NK-92 treated with Interleukin-12 subunit alpha and Interleukin-12 subunit beta, amount 100 ng/mL, for 24 hours (cell line): Measurements from ENCODE around the gene CCDC186.
"Not testable (repeated sequence)": the region's sequence is repeated elsewhere in the genome, so short reads cannot be mapped to it uniquely, and the experiment has no call there.

ENCODE experiments used
- DNase-seq: peaks from one replicate; lab custom pipeline; 2025; lab: John Stamatoyannopoulos, UW

The CCDC186 gene

GRCh38 chr10:114173603-114173920, 441 bp downstream of the CCDC186 start:
- DNase-seq = no peak

- no peak for DNase-seq
Measured at GRCh38 chr10:114172776-114173602, 1.0 kb downstream of the CCDC186 start.

GRCh38 chr10:114172216-114172615, 1.8 kb downstream of the CCDC186 start:
- no peak for DNase-seq

GRCh38 chr10:114168450-114169009, 5.5 kb downstream of the CCDC186 start:
- DNase-seq = no peak

GRCh38 chr10:114167985-114168384, 6.0 kb downstream of the CCDC186 start:
- DNase-seq = no peak

GRCh38 chr10:114166494-114166893, 7.5 kb downstream of the CCDC186 start:
- DNase-seq = no peak

GRCh38 chr10:114166043-114166442, 8.0 kb downstream of the CCDC186 start:
- no peak for DNase-seq

- DNase-seq = no peak
Measured at GRCh38 chr10:114163062-114163461, 10.9 kb downstream of the CCDC186 start.

- DNase-seq = no peak
Measured at GRCh38 chr10:114157912-114158311, 16.1 kb downstream of the CCDC186 start.

- no peak for DNase-seq
Measured at GRCh38 chr10:114151892-114152291, 22.1 kb downstream of the CCDC186 start.

GRCh38 chr10:114151486-114151885, 22.5 kb downstream of the CCDC186 start:
- no peak for DNase-seq

- not testable (repeated sequence) for DNase-seq
Measured at GRCh38 chr10:114149476-114149875, 24.5 kb downstream of the CCDC186 start.

GRCh38 chr10:114143160-114143559, 30.8 kb downstream of the CCDC186 start:
- DNase-seq = no peak

GRCh38 chr10:114142018-114142417, 32.0 kb downstream of the CCDC186 start:
- DNase-seq = no peak

GRCh38 chr10:114140827-114141226, 33.2 kb downstream of the CCDC186 start:
- not testable (repeated sequence) for DNase-seq

- no peak for DNase-seq
Measured at GRCh38 chr10:114140036-114140435, 34.0 kb downstream of the CCDC186 start.

- DNase-seq = no peak
Measured at GRCh38 chr10:114138581-114138980, 35.4 kb downstream of the CCDC186 start.

- DNase-seq = no peak
Measured at GRCh38 chr10:114135476-114135875, 38.5 kb downstream of the CCDC186 start.

- DNase-seq = no peak
Measured at GRCh38 chr10:114131094-114131493, 42.9 kb downstream of the CCDC186 start.

GRCh38 chr10:114121031-114121430, 53.0 kb downstream of the CCDC186 start:
- DNase-seq = no peak

- no peak for DNase-seq
Measured at GRCh38 chr10:114118514-114118913, 55.5 kb downstream of the CCDC186 start.

- no peak for DNase-seq
Measured at GRCh38 chr10:114117728-114118127, 56.3 kb downstream of the CCDC186 start.

- DNase-seq = no peak
Measured at GRCh38 chr10:114115661-114116445, 58.1 kb downstream of the CCDC186 start.
